OCI-LY7 (cell line): ENCODE measurements around the gene TMEM151A. TPM values are rescaled to one million over a fixed set of nuclear protein-coding genes. Genes with fewer than 3 reads are reported as not detected.

Experiments
- BruUV-seq: library from RNA; stranded (reverse); fragments of 400-500 nt; replicated peaks from 2 replicates; lab custom pipeline; 2021; lab: Mats Ljungman, UMichigan
- CTCF ChIA-PET: fragments of 300-600 bp; sonication (Branson Sonifier 250); formaldehyde crosslinking; loops from one replicate; lab custom pipeline; 2022; ENCODE audit warnings: antibody characterized with exemption; ENCODE audit not compliant: unreplicated experiment; lab: Charles Lee
- POLR2A ChIA-PET: fragments of 300-600 bp; sonication (Branson Sonifier 250); formaldehyde crosslinking; loops from one replicate; lab custom pipeline; 2022; ENCODE audit warnings: antibody characterized with exemption; lab: Charles Lee
- DNase-seq: peaks from one replicate; pipeline ENCODE4 v3.0.0-alpha.2; 2015; ENCODE audit warnings: low spot score
- H2AFZ ChIP-seq: fragments of 200-600 bp; sonication (generic), shearing (Covaris generic); 2 replicates; pipeline ENCODE4 v1.6.1; 2014; ENCODE audit warnings: mild to moderate bottlenecking, antibody characterized with exemption, low read length, moderate library complexity
- H3K27ac ChIP-seq: fragments of 200-600 bp; sonication (generic); 2 replicates; pipeline ENCODE4 v1.5.1; 2014; ENCODE audit warnings: mixed run types, low read depth, mild to moderate bottlenecking, moderate library complexity, low read length, inconsistent platforms; ENCODE audit not compliant: poor library complexity, severe bottlenecking
- H3K36me3 ChIP-seq: fragments of 200-600 bp; sonication (generic); 2 replicates; pipeline ENCODE4 v1.6.1; 2014; ENCODE audit warnings: mild to moderate bottlenecking, antibody characterized with exemption, low read length, moderate library complexity, mixed read lengths; ENCODE audit not compliant: insufficient read depth
- H3K4me1 ChIP-seq: fragments of 200-600 bp; sonication (generic); 2 replicates; pipeline ENCODE4 v1.5.1; 2014; ENCODE audit warnings: mild to moderate bottlenecking, low read length; ENCODE audit not compliant: insufficient read depth, poor library complexity, severe bottlenecking
- H3K4me2 ChIP-seq: fragments of 200-600 bp; sonication (generic); 2 replicates; pipeline ENCODE4 v1.6.1; 2014; ENCODE audit warnings: mild to moderate bottlenecking, low read length
- H3K4me3 ChIP-seq: fragments of 200-600 bp; sonication (generic); 2 replicates; pipeline ENCODE4 v1.5.1; 2014; ENCODE audit warnings: mild to moderate bottlenecking, low read depth, low read length; ENCODE audit not compliant: poor library complexity, severe bottlenecking
- H3K79me2 ChIP-seq: fragments of 200-600 bp; sonication (generic); 2 replicates; pipeline ENCODE4 v1.6.1; 2016; ENCODE audit warnings: low read depth, mild to moderate bottlenecking, low read length, moderate library complexity, mixed read lengths; ENCODE audit not compliant: insufficient read depth
- H3K9me2 ChIP-seq: fragments of 200-600 bp; sonication (generic); 2 replicates; pipeline ENCODE4 v1.6.1; 2016; ENCODE audit warnings: mild to moderate bottlenecking, low read length, mixed read lengths; ENCODE audit not compliant: insufficient read depth
- H3K9me3 ChIP-seq: fragments of 200-600 bp; sonication (generic); 2 replicates; pipeline ENCODE4 v1.6.1; 2014; ENCODE audit warnings: mild to moderate bottlenecking, mixed run types, low read length, mixed read lengths
- H4K20me1 ChIP-seq: fragments of 200-600 bp; sonication (generic); 2 replicates; pipeline ENCODE4 v1.6.1; 2014; ENCODE audit warnings: mild to moderate bottlenecking, antibody characterized with exemption, low read length, moderate library complexity, mixed read lengths; ENCODE audit not compliant: insufficient read depth
- EZH2phosphoT487 ChIP-seq: fragments of 200-600 bp; sonication (generic); IDR thresholded peaks from 2 replicates; pipeline ENCODE4 v1.6.1; 2018; ENCODE audit warnings: low read depth, borderline replicate concordance, mild to moderate bottlenecking, mixed run types, antibody characterized with exemption, low read length, moderate library complexity, mixed read lengths
- intact Hi-C: fragments of 100-400 bp; cut with micrococcal nuclease; formaldehyde crosslinking; loops from one replicate; pipeline ENCODE4 v1.10.0; 2022; ENCODE audit not compliant: unreplicated experiment
- total RNA-seq, 2 experiments: library from RNA; depleted of rRNA in 1 of 2; stranded (reverse); fragments of >200 nt in 1 of 2; shearing (Covaris generic) in 1 of 2; gene quantifications; 2 replicates each; pipeline ENCODE4 v1.2.3, GENCODE V29; 2014 to 2022
- TF ChIP-seq, protein P1 (sequence below): fragments of 200-600 bp; sonication (generic); conservative IDR thresholded peaks from 2 replicates; pipeline ENCODE4 v1.5.1; 2014; ENCODE audit warnings: mild to moderate bottlenecking, antibody characterized with exemption, low read length, moderate library complexity, mixed read lengths

The TMEM151A gene
- total RNA-seq, 2 experiments from 2014 or later = not detected

DNA sequence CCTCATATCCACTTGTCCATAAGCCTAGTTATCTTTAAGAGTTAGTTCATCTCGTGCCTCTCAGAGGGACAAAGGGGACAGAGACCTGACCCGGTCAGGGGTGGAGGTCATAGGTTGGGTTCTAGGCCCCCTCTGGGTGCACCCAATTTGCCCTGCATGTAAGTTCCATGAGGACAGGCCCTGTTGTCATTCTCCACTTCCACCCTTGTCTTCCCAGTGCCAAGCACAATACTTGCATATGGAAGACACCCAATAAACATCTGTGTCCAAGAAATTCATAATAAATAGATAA, 1.4 kb upstream of the TMEM151A start:
- Histone ChIP-seq H3K9me3 (no peaks in the 10 kb centered on the region), H2AFZ (no peak overlapping the region), H3K4me2 (peak overlapping the region; percentile 85), H3K4me1 (peaks cover 18% of the 10 kb centered on the region), H3K9me2 (no peaks in the 10 kb centered on the region), H3K4me3 (peak overlapping the region; percentile 88), H3K36me3 (peaks cover 3% of the 10 kb centered on the region; the same call in 1 of the 2 replicates), H3K79me2 (peaks cover 9% of the 10 kb centered on the region; the same call in 1 of the 2 replicates), H4K20me1 (no peaks in the 10 kb centered on the region), H3K27ac (no peak overlapping the region)
- POLR2A ChIA-PET = no interaction called here
- TF ChIP-seq, protein P1, sequence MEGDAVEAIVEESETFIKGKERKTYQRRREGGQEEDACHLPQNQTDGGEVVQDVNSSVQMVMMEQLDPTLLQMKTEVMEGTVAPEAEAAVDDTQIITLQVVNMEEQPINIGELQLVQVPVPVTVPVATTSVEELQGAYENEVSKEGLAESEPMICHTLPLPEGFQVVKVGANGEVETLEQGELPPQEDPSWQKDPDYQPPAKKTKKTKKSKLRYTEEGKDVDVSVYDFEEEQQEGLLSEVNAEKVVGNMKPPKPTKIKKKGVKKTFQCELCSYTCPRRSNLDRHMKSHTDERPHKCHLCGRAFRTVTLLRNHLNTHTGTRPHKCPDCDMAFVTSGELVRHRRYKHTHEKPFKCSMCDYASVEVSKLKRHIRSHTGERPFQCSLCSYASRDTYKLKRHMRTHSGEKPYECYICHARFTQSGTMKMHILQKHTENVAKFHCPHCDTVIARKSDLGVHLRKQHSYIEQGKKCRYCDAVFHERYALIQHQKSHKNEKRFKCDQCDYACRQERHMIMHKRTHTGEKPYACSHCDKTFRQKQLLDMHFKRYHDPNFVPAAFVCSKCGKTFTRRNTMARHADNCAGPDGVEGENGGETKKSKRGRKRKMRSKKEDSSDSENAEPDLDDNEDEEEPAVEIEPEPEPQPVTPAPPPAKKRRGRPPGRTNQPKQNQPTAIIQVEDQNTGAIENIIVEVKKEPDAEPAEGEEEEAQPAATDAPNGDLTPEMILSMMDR = no peak
- no peak for TF ChIP-seq EZH2phosphoT487
- CTCF ChIA-PET = no interaction called here
- DNase-seq = no peak
- intact Hi-C loops = no loop called here
- BruUV-seq = no TSS peak

DNA sequence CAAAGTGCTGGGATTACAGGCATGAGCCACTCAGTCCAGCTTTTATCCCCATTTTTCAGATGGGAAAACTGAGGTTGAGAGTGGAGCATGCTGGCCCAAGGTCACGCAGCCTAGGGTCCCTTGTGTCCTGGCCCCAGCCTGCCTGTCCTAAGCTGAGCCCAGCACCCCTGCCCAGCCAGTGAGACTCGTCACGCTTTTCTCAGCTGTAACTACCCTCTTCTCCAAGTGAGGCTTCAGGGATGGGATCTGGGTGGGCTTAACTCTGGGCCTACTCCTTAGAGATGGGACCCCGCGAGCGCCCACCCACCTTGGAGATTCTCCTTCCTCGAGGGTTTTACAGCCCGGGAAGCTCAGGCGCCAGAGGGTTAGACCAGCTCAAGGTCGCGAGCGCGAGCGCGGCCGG, 390 bp upstream of the TMEM151A start:
- TF ChIP-seq, protein P1 = no peak
- TF ChIP-seq EZH2phosphoT487 = no peak
- no TSS peak for BruUV-seq
- Histone ChIP-seq H2AFZ (no peak overlapping the region), H3K27ac (no peak overlapping the region), H3K9me2 (no peaks in the 10 kb centered on the region), H3K4me1 (peaks cover 18% of the 10 kb centered on the region), H4K20me1 (no peaks in the 10 kb centered on the region), H3K9me3 (no peaks in the 10 kb centered on the region), H3K4me3 (no peak overlapping the region), H3K4me2 (no peak overlapping the region), H3K79me2 (peaks cover 9% of the 10 kb centered on the region; the same call in 1 of the 2 replicates), H3K36me3 (no peaks in the 10 kb centered on the region)
- intact Hi-C loops = no loop called here
- no peak for DNase-seq
- CTCF ChIA-PET = interaction anchor here (0.6 kb wide), 1 partner anchor 766 kb away, joined by 6 read pairs; no protein-coding TSS in a partner anchor
- POLR2A ChIA-PET = no interaction called here

DNA sequence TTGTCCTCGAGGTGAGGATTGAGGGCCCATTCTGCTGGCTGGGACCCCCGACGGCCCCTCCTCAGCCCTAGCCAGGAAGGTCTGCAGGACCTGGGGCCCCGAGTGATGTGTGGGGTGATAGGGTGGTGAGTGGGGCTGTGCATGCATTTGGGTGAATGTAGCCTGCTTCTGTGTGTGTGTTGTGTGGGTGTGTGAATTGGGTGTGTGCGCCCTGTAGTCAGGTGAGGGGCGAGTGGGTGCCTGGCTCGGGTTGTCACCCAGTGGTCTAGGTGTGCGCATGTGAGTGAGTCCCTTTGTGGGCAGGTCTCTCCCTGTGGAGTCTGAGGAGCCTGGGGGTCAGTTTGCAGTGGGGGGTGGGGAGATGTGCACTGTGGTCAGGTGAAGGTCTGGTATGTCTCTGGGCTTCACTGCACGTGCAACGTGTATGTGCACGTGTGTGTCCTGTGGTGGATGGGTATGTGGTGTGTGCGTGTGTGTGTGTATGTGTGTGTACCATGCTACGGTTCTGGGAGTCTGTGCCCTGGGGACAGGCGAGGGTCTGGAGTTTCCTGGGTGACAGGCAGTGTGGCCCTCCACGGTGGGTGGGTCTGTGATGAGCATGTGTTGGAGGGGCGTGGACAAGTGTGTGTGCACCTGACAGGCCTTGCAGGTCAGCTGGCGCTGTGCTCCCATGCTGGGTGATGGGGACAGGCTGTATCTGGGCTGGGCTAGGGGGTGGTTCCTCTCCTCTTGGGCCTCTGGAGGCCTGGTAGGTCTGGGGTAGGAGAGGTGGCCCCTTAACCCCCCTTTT, 1.0 kb downstream of the TMEM151A start:
- Histone ChIP-seq H3K79me2 (peaks cover 9% of the 10 kb centered on the region; the same call in 1 of the 2 replicates), H3K27ac (no peak overlapping the region), H3K4me3 (no peak overlapping the region), H3K4me1 (peaks cover 16% of the 10 kb centered on the region), H3K9me2 (no peaks in the 10 kb centered on the region), H4K20me1 (no peaks in the 10 kb centered on the region), H3K36me3 (no peaks in the 10 kb centered on the region), H2AFZ (no peak overlapping the region), H3K9me3 (no peaks in the 10 kb centered on the region), H3K4me2 (no peak overlapping the region)
- ChIA-PET POLR2A (no interaction called here), CTCF (no interaction called here)
- TF ChIP-seq, protein P1 = no peak
- no peak for TF ChIP-seq EZH2phosphoT487
- no TSS peak for BruUV-seq
- intact Hi-C loops = no loop called here
- DNase-seq = no peak
